HCT116 (cell line): ENCODE measurements around the gene GLT8D2. TPM values are rescaled to one million over a fixed set of nuclear protein-coding genes. Genes with fewer than 3 reads are reported as not detected.

Experiments
- ATAC-seq: fragments of 200-7000 bp; cut with Tn5 transposase; 2 replicates; pipeline ENCODE4 v1.9.1; 2020; ENCODE audit warnings: mild to moderate bottlenecking, moderate library complexity
- BruUV-seq: library from RNA; stranded (reverse); fragments of 400-500 nt; replicated peaks from 2 replicates; lab custom pipeline; 2021; lab: Mats Ljungman, UMichigan
- CTCF ChIA-PET: fragments of 300-600 bp; sonication (Branson Sonifier 250); formaldehyde crosslinking; loops from one replicate; lab custom pipeline; 2021; ENCODE audit warnings: antibody characterized with exemption; lab: Charles Lee
- POLR2A ChIA-PET: fragments of 300-600, 350-600 bp; sonication (Branson Sonifier 250); formaldehyde crosslinking; loops from one replicate; lab custom pipeline; 2021; ENCODE audit warnings: antibody characterized with exemption; lab: Charles Lee
- RAD21 ChIA-PET, 2 experiments: fragments of 300-600 bp; sonication (Branson Sonifier 250); formaldehyde crosslinking; loops; one replicate each; lab custom pipeline; 2023; ENCODE audit warnings: low total read pairs in 2 of 2; ENCODE audit not compliant: uncharacterized antibody in 2 of 2, unreplicated experiment in 2 of 2, low non-redundant PET in 1 of 2; lab: Charles Lee
- DNase-seq: peaks from one replicate; pipeline ENCODE4 v3.0.0-alpha.2; 2010; ENCODE audit warnings: low read depth, low spot score
- H2AFZ ChIP-seq: fragments of 200-600 bp; shearing (Covaris generic), sonication (generic); 2 replicates; pipeline ENCODE4 v1.6.1; 2017; ENCODE audit warnings: low read depth, mixed run types, mixed read lengths, antibody characterized with exemption, low read length; ENCODE audit not compliant: poor library complexity, severe bottlenecking
- H3K27ac ChIP-seq: 2 replicates; pipeline ENCODE4 v1.5.1; 2012; ENCODE audit warnings: low read depth, low read length
- H3K27me3 ChIP-seq: fragments of 200-600 bp; sonication (generic); 2 replicates; pipeline ENCODE4 v1.6.1; 2016; ENCODE audit warnings: mixed run types, low read length, mixed read lengths; ENCODE audit not compliant: insufficient read depth
- H3K36me3 ChIP-seq, 2 experiments: fragments of 200-500 bp in 1 of 2; fragments of 200-600 bp in 1 of 2; sonication (Bioruptor generic) in 1 of 2; sonication (generic) in 1 of 2; 2 replicates each; pipeline versions ENCODE4 v1.5.1 to v1.6.1; 2014 to 2016; ENCODE audit warnings: low read length in 2 of 2, inconsistent platforms in 1 of 2, mixed read lengths in 1 of 2, mixed run types in 1 of 2; ENCODE audit not compliant: insufficient read depth in 2 of 2, control insufficient read depth in 1 of 2
- H3K4me1 ChIP-seq, 2 experiments: fragments of 200-600 bp in 1 of 2; sonication (generic) in 1 of 2; 2 replicates each; pipeline versions ENCODE4 v1.5.1 to v1.6.1; 2012 to 2017; ENCODE audit warnings: low read length in 2 of 2, inconsistent platforms in 1 of 2, mild to moderate bottlenecking in 1 of 2, mixed read lengths in 1 of 2, mixed run types in 1 of 2, moderate library complexity in 1 of 2; ENCODE audit not compliant: insufficient read depth in 2 of 2, control insufficient read depth in 1 of 2
- H3K4me2 ChIP-seq: fragments of 200-600 bp; sonication (generic); 2 replicates; pipeline ENCODE4 v1.6.1; 2017; ENCODE audit warnings: mixed run types, low read length, mixed read lengths
- H3K4me3 ChIP-seq, 2 experiments: fragments of 200-600 bp in 1 of 2; sonication (generic) in 1 of 2; replicated peaks in 1 of 2; 2 replicates each; pipeline ENCODE4 v1.5.1; 2011 to 2016; ENCODE audit warnings: low read length in 2 of 2, control low read depth in 1 of 2, low read depth in 1 of 2, mild to moderate bottlenecking in 1 of 2, mixed read lengths in 1 of 2, mixed run types in 1 of 2
- H3K79me2 ChIP-seq: fragments of 200-600 bp; sonication (generic); 2 replicates; pipeline ENCODE4 v1.6.1; 2017; ENCODE audit warnings: mild to moderate bottlenecking, mixed run types, low read length, moderate library complexity, mixed read lengths; ENCODE audit not compliant: insufficient read depth
- H3K9ac ChIP-seq: fragments of 200-600 bp; sonication (generic); 2 replicates; pipeline ENCODE4 v1.6.1; 2016; ENCODE audit warnings: low read length, mixed read lengths
- H3K9me2 ChIP-seq: fragments of 200-600 bp; sonication (generic), shearing (Covaris generic); 2 replicates; pipeline ENCODE4 v1.6.1; 2017; ENCODE audit warnings: mixed run types, mild to moderate bottlenecking, moderate library complexity; ENCODE audit not compliant: insufficient read depth
- H3K9me3 ChIP-seq, 2 experiments: fragments of 200-500 bp in 1 of 2; fragments of 200-600 bp in 1 of 2; sonication (Bioruptor generic) in 1 of 2; sonication (generic) in 1 of 2; 2 replicates each; pipeline ENCODE4 v1.6.1; 2014 to 2017; ENCODE audit warnings: low read length in 2 of 2, mixed read lengths in 2 of 2, inconsistent platforms in 1 of 2, low read depth in 1 of 2, mild to moderate bottlenecking in 1 of 2, mixed run types in 1 of 2, moderate library complexity in 1 of 2; ENCODE audit not compliant: control insufficient read depth in 1 of 2, insufficient read depth in 1 of 2
- H4K20me1 ChIP-seq: fragments of 200-600 bp; sonication (generic), shearing (Covaris generic); 2 replicates; pipeline ENCODE4 v1.6.1; 2017; ENCODE audit warnings: mixed run types, mild to moderate bottlenecking, moderate library complexity; ENCODE audit not compliant: insufficient read depth
- CBX3 ChIP-seq: IDR thresholded peaks from 2 replicates; pipeline ENCODE4 v1.6.1; 2012; ENCODE audit warnings: low read depth
- EZH2 ChIP-seq: fragments of 200-600 bp; sonication (generic); IDR thresholded peaks from 2 replicates; pipeline ENCODE4 v1.6.1; 2017; ENCODE audit warnings: antibody characterized with exemption, mixed run types
- EZH2phosphoT487 ChIP-seq: fragments of 200-600 bp; IDR thresholded peaks from 2 replicates; pipeline ENCODE4 v1.6.1; 2018; ENCODE audit warnings: antibody characterized with exemption, borderline replicate concordance
- POLR2A ChIP-seq: IDR thresholded peaks from 2 replicates; pipeline ENCODE4 v1.7.0; 2011; ENCODE audit warnings: borderline replicate concordance; ENCODE audit not compliant: insufficient read depth, insufficient read length; ENCODE audit errors: extremely low read depth
- RAD21 ChIP-seq: IDR thresholded peaks from 2 replicates; pipeline ENCODE4 v1.6.1; 2012; ENCODE audit warnings: low read depth, mild to moderate bottlenecking
- SIN3A ChIP-seq: IDR thresholded peaks from 2 replicates; pipeline ENCODE4 v1.6.1; 2012; ENCODE audit warnings: low read depth
- SP1 ChIP-seq: IDR thresholded peaks from 2 replicates; pipeline ENCODE4 v1.6.1; 2012; ENCODE audit warnings: low read depth
- SRF ChIP-seq: IDR thresholded peaks from 2 replicates; pipeline ENCODE4 v1.6.1; 2012; ENCODE audit warnings: low read depth
- TCF7L2 ChIP-seq: IDR thresholded peaks from 2 replicates; pipeline ENCODE4 v1.7.0; 2011; ENCODE audit warnings: borderline replicate concordance, inconsistent platforms; ENCODE audit not compliant: insufficient read depth, insufficient read length; ENCODE audit errors: extremely low read depth
- YY1 ChIP-seq: IDR thresholded peaks from 2 replicates; pipeline ENCODE4 v1.6.1; 2011; ENCODE audit warnings: low read length, low read depth, moderate library complexity, mild to moderate bottlenecking; ENCODE audit not compliant: insufficient replicate concordance; ENCODE audit errors: extremely low read depth
- ZFX ChIP-seq: fragments of 450-650 bp; IDR thresholded peaks from 2 replicates; pipeline ENCODE4 v1.6.1; 2017
- ZNF274 ChIP-seq: fragments of 200-500 bp; sonication (Bioruptor generic); IDR thresholded peaks from 2 replicates; pipeline ENCODE4 v1.6.1; 2014; ENCODE audit warnings: mild to moderate bottlenecking, low read depth, low read length, inconsistent platforms
- intact Hi-C: fragments of 100-400 bp; cut with micrococcal nuclease; formaldehyde crosslinking; loops from 2 replicates; pipeline ENCODE4 v1.10.0; 2022
- total RNA-seq: library from RNA; stranded (reverse); gene quantifications from one replicate; pipeline ENCODE4 v1.2.1, GENCODE V29; 2021; ENCODE audit not compliant: unreplicated experiment
- TF ChIP-seq, protein P1 (sequence below): IDR thresholded peaks from 2 replicates; pipeline ENCODE4 v1.6.1; 2012
- TF ChIP-seq, protein P2 (sequence below): IDR thresholded peaks from 2 replicates; pipeline ENCODE4 v1.6.1; 2012

The GLT8D2 gene
- total RNA-seq, 1 experiment from 2014 or later: 4.8 TPM

GRCh38 chr12:104050436-104050835 lies 449 bp upstream of the GLT8D2 start:
- peak overlapping the region; percentile 44 to 61 for H3K4me3 ChIP-seq
- H2AFZ ChIP-seq: peak overlapping the region; percentile 36
- CTCF ChIA-PET: no interaction called here
- no peaks in the 10 kb centered on the region for H3K36me3 ChIP-seq
- no peak for DNase-seq
- H3K27ac ChIP-seq: peak overlapping the region; percentile 57; the same call in 1 of the 2 replicates
- no peaks in the 10 kb centered on the region for H4K20me1 ChIP-seq
- H3K9me3 ChIP-seq: no peaks in the 10 kb centered on the region
- ATAC-seq: peak; percentile 48
- no TSS peak for BruUV-seq
- H3K9me2 ChIP-seq: no peaks in the 10 kb centered on the region
- peak overlapping the region; percentile 86 for H3K4me2 ChIP-seq
- intact Hi-C loops: loop anchor here (10.0 kb wide), 1 partner anchor 314 kb away; no protein-coding TSS in a partner anchor
- RAD21 ChIA-PET: no interaction called here
- POLR2A ChIA-PET: interaction anchor here (0.7 to 0.8 kb wide), 2 partner anchors 13 to 120 kb away, joined by 3 to 4 read pairs; partner anchors contain the start of genes HCFC2 and HSP90B1
- TF ChIP-seq SRF (no peak), EZH2 (no peak), EZH2phosphoT487 (no peak), CBX3 (no peak), RAD21 (no peak), SP1 (no peak), POLR2A (no peak), ZFX (no peak), TCF7L2 (no peak), YY1 (no peak), SIN3A (no peak), ZNF274 (no peak)
- TF ChIP-seq, protein P1, sequence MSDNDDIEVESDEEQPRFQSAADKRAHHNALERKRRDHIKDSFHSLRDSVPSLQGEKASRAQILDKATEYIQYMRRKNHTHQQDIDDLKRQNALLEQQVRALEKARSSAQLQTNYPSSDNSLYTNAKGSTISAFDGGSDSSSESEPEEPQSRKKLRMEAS: no peak
- TF ChIP-seq, protein P2, sequence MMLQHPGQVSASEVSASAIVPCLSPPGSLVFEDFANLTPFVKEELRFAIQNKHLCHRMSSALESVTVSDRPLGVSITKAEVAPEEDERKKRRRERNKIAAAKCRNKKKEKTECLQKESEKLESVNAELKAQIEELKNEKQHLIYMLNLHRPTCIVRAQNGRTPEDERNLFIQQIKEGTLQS: no peak
- no peaks in the 10 kb centered on the region for H3K79me2 ChIP-seq
- H3K27me3 ChIP-seq: no peaks in the 10 kb centered on the region
- peak overlapping the region; percentile 58 for H3K9ac ChIP-seq
- peaks cover 0 to 8% of the 10 kb centered on the region in 2 experiments; a peak in 2 of 4 replicates for H3K4me1 ChIP-seq
